ENCODE measurements around the gene DSCAML1.

Gene DSCAML1

DNA sequence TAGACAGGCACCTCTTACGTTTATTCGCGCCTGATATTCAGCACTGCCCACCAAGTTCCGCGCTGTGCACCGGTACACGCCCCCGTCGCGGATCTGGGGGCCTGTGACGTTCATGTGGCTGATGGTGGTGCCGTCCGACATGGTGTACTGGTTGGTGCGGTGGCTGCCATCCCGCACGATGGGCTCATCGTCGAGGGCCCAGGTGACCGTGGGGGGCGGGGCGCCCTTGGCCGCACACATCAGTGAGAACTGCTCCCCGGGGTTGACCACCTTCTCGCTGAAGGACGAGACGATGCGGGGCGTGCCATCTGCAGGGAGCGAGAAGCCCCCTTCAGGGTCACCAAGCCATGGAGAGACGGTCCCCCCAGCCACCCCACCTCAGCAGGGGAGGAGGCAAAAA, 278.6 kb downstream of the DSCAML1 start:
- no peak for DNase-seq (ENCODE audit: low spot score)

DNA sequence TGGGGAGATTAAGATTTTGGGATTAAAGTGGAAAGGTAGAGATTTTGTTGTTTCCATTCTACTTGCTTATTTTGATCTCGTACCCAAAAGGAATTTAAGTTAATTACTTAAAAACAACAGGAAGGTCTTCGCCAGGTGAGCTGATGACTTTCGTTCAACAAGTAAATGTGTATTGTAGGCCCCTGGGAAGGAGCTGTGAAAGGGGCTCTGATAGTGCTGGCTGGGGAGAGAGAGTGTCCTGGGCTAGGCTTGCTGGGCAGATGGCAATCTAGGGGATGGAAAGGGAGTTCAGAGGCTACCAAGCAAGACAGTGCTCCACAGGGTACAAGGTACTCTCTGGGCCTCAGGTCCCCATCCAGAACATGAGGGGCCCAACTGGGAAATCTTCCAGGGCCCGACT, 279.9 kb downstream of the DSCAML1 start:
- DNase-seq (ENCODE audit: low spot score) = no peak

DNA sequence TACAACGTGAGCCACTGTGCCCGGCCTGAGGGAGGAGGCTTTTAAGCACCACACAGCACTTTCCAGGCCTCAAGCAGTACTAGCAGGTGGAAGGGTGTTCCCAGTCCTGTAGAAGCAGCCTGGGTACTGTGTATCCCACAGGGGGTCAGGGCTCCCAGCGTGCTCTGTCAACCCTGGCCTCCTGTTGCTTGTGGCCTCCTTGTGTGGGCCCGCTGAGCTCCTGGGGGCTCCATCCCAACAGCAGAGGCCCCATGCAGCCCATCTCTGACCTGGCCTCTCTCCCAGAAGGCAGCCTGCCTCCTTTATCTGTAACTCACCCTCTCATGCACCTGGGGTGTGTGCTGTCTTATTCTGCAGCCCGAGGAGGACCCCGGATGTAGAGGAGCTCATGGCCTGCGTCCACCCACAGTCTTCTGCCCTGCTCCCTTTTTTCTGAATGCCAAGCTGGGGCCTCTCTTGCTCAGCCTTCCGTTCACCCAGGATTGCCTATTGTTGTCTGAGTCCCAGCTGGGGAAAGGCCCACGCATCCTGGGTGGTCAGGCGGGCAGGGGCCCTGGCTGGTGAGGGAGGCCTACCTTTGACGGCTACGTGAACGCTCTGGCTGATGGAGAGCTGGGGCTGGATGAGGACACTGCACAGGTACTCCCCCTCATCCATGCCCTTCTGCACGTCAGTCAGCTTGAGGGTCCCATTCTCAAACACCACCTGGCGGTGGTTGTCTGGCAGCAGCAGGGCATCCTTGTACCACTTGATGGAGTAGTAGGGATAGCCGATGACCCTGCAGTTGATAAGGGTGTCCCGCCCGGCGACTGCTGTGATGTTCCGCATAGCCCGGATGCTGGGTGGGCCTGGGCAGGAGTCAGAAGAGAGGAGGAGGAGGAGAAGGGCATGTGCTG, 280.9 kb downstream of the DSCAML1 start:
- no peak for DNase-seq (ENCODE audit: low spot score)

DNA sequence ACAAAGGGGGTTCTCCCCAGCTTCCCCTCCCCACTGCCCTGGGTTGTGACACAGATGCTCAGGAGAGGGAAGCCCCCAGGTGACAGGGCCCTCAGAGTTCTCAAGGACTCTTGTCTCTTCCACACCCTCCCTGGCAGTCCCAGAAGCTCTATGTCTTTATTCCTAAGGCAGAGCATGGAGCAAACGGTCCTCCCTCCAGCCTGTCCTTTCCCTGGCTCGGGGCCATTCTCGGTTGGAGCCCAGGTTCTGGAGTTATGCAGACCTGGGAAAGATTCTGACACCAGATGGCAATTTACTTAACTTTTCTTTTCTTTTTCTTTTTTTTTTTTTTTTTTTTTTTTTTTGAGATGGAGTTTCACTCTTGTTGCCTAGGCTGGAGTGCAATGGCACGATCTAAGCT, 282.8 kb downstream of the DSCAML1 start:
- no peak for DNase-seq (ENCODE audit: low spot score)

DNA sequence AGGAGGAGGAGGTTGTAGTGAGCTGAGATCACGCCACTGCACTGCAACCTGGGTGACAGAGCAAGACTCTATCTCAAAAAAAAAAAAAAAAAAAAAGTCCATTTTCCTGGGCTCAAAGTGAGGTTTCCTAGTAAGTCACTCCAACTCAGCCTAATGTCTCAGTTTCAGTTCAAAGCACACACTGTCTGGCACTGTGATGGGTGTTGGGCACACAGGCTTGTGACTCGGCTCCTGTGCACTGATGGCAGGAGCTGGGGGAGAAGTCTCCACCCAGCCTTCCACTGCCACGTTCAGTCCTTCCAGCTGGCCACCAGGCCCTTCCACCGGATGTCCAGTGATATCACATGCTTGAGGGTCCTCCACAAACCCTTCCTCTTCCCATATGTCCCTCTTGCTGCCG, 283.4 kb downstream of the DSCAML1 start:
- no peak for DNase-seq (ENCODE audit: low spot score)

DNA sequence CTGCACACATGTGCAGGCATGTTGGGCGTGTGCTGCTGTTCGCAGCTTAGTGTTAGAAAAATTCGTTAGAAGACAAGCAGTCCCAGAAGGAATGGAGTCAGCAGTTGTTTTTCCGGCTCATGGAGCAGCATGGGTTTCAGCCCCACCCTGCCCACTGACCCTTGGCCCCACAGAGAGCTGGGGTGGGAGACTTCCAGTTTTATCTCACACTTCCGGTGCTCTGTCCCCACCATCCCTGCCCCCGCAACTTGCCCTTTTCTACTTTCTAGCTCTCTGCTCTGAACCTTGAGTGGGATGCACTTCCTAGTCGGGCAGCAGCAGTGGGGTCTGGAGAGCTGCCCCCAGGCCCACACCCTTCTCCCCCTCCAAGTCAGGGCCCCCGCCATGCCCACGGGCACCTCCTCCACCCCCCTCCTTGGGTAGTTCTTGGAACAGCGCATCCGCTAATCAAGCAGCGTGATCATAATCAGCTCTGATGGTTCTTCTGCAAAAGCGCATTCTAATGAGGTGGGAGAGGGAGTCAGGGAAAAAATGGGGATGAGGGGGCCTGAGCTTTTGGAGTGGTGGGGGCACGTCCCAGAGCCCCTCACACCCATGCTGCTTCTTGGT, 285.0 kb downstream of the DSCAML1 start:
- DNase-seq (ENCODE audit: low spot score) = no peak

DNA sequence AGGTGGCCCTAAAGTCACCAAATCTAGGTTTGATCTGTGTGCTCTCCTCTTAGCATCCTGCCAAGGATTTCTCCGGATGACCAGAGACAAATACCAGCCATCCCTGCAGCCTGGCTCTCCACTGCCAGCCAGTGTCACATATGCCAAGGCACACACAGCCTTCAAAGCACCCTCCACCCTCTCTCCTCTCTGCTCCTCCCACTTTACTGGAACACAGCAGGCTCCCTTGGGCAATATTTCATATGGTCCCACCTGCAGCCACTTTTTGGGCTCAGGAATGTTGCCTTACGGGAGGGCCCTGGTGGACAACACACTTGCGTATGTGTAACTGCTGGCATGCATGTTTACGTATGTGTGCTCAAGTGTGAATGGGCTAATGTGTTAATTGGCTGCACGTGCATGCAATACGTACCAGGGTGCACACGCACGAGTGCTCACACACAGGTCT, 285.5 kb downstream of the DSCAML1 start:
- DNase-seq (ENCODE audit: low spot score) = no peak

DNA sequence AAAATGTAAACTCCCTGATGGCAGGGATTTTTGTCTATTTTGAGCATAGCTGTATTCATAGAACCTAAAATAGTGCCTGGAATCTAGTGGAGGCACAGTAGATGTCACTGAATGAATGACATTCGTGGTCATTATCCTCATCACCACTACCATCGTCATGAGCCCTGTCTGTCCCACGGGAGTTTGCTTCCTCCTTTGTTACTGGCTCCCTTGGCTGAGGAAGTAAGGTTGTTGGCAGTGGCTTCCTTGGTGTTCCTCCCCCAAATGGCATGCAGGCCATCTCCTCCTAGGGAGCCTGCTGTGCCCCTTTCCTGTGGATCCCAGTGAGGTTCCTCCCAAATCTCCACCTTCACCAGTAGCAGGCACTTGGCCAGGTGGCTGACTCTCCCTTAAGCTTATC, 286.4 kb downstream of the DSCAML1 start:
- DNase-seq (ENCODE audit: low spot score) = no peak

DNA sequence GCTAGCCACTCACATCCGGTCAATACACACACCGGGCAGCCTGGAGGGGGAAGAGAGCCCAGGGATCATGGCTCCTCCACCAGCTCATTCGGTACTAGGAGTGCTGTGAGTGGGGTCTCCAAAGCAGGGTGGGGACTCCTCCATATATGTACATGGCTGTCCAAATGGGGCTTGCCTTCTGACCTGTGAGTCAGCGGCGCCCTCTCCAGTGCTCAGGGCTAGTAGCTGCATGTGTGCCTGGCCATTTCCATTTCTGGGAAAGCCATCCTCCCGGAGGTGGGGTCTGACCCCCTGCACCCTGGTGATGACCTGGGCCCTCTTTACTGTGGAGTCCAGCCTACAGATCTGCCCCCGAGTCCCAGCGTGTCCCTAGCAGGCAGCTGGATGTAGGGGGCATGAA, 287.5 kb downstream of the DSCAML1 start:
- DNase-seq (ENCODE audit: low spot score) = no peak

DNA sequence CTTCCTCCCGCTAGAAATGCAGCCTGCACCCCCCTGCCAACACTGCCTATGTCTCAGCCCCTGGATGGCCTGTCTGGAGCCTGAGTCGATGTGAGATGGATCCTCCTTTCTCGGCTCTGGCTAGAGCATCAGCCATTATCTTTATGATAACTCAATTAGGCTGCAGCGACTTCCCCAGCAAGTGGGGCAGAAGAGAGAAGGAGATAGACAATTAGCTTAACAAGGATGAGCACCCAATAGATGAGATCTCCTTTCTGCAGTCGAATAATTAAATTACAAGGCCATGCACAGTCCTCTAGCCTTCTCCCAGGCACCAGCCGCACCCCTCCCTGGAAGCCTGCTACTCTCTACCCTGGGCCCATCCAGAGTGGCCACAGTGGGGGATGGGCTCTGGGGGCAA, 290.0 kb downstream of the DSCAML1 start:
- no peak for DNase-seq (ENCODE audit: low spot score)

DNA sequence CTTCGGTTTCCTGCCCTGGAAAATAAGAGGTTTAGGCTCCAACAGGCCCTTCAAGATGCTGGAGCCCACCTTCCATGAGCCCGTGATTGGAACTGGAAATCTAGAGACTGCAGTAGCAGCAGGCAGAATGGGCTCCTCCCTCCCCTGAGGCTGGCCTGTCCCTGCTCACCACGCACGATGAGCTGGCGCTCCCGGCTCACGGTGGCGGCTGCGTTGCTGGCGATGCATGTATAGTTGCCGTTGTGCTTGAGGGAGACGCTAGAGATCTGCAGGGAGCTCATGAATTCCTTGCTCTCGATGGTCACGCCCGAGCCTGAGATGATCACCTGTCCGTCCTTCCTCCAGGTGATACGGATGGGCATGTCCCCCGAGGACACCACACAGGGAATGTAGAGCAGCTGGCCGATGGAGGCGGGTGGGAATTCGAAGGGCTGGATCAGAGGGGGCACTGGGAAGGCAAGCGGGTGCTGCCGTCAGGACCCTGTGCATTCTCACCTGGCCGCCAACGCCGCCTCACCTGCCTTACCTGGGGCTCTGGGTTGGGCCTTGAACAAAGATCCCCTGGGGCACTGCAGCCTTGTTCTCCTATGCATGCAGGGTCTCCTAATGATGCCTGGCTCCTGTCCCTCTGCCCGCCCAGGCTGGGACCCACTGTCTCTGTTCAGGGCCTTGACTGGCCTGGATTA, 291.6 kb downstream of the DSCAML1 start:
- no peak for DNase-seq (ENCODE audit: low spot score)

DNA sequence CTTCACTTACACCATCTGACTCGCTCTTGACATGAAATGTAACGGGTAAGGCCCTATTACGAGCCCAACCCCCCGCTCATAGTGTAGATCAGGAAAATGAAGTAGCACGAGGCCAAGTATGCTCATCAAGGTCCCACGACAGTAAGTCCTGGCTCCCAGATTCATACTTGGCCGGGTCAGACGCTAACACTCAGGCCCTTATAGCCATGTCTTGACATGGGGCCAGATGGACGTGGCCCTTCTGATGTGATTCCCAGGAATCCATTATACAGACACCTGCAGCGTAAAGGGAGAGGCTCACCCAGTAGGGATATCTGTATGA, 294.3 kb downstream of the DSCAML1 start:
- no peak for DNase-seq (ENCODE audit: low spot score)

DNA sequence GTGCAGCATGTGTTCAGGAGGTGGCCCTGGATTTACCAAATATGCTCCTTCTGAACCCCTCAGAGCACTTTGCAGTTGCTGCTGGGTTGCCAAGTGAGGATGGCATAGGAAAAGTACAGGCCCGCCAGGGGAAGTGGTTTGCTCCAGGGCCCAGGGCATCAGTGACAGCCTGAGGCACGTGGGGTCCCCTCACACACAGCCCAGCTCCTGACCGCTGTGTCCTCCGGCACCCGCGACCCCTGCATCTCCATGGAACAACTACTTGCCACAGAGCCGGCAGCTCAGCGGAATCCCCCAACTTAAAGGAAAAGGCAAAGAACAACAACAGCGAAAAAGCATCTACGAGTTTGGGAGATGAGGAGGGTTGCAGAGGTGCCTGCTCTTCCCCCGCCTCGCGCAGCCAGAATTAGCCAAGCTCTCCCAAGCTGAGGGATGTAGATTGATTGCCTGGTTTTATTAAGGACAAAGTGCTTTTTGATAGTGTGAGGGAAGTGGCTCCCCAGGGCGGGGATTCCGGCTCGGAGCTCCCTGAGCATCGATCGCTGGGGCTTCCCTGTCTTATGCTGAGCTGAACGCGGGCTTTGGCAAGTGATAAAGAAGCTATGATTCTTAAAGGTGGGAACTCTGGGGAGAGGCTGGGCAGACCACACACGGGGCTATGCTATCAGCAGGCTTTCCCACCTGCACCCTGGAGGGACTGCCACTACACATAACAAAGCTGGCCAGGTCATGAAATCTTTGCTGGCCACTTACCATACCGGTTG, 294.8 kb downstream of the DSCAML1 start:
- DNase-seq (ENCODE audit: low spot score) = no peak

DNA sequence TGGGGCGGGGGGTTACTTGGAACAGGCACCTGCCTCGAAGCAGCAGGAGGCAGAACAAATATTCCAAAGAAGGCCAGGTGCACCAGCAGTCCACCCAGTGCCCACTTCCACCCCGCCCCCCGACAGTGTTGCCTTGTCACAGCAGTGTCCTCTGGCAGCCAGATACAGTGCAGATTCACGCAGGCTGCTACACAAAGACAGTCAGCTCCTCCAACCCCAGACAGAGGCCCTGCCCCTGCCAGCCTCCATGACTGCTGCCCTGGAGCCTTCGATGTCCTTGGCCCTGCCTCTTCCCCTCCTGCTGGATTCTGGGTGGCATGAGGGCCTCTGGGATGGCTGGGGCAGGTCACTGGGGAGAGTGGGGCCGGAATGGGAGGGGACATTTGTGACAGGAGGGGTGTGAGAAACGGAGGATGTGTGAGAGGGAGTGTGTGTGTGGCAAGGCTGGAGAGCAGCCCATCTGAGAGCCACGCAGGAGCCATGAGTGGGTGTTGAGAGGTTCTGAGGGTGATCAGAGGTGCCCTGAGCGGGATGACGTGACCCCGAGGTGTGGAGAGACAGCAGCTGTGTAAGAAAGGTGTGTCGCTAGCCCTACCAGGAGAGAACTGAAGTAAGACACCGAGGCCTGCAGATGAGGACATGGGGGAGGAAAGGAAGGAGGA, 295.6 kb downstream of the DSCAML1 start:
- no peak for DNase-seq (ENCODE audit: low spot score)

DNA sequence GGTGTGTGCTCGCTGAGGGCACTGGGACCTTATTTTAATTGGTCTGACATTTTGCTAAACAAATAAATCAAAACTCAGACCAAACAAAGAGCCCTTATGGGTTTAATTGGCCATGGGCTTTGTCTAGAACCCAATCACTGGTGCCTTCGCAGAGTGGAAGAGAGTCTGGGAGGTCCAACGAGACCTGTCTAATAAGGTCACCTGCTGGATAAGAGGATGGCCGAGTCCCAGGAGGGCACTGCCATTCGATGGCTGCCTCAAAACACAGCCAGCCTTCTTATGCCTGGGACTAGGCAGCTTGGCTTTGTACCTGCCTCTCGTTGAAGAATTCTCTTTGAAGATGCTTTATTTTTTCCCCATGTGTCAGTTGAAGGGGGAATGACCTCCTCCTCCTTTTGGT, 298.2 kb downstream of the DSCAML1 start:
- DNase-seq (ENCODE audit: low spot score) = no peak

DNA sequence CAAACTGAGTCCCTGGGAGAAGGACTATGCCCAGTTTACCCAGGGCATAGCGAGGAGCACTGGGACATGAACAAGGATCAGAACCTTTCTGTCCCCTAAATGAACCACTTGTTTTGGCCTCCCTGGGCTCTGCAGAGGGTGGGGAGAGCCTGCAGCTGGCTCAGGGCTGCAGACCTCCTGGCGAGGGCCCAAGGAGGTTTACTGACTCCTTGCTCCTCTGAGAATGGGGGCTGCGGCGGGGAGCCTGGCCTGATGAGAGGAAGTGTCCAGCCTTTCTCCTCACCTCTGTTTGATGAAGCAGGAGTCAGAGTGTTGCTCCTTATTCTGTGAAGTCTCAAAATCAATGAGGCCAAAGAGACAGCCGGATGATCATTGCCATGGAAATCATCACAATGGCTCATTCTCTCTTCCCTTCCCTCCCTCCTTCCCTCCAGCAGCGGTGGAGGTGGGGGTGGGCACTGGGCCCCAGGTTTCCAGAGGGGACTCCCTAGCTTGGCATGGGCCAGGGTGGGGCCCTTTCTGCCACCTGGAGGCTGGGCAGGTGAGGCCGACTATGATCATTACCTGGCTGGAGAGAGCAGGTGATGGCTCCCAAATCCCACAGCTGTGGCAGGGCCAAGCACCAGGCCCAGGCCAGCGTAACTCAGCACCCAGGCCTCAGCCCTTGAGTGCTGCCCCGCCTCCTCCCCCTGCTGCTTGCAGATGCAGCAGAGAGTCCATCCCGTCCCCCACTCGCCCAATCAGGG, 299.6 kb downstream of the DSCAML1 start:
- DNase-seq (ENCODE audit: low spot score) = no peak

DNA sequence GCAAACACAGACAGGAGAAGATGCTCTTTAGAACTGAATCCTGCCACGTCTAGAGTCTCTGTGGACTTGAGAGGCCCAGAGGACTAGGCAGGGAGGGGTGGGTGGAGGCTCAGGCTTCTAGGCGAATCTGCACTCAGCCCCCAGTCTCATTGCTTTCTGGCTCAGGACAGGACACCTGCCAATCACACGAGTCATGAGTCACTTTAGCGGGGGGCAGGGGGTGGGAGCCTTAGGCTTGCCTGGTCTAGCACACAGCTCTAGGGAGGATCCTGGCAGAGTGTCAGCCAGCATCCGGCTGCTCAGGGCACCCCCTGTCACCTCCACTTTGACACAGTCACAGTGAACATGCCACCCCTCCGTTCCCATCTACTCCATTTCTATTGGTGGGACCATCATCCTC, 301.7 kb downstream of the DSCAML1 start:
- DNase-seq (ENCODE audit: low spot score) = no peak

DNA sequence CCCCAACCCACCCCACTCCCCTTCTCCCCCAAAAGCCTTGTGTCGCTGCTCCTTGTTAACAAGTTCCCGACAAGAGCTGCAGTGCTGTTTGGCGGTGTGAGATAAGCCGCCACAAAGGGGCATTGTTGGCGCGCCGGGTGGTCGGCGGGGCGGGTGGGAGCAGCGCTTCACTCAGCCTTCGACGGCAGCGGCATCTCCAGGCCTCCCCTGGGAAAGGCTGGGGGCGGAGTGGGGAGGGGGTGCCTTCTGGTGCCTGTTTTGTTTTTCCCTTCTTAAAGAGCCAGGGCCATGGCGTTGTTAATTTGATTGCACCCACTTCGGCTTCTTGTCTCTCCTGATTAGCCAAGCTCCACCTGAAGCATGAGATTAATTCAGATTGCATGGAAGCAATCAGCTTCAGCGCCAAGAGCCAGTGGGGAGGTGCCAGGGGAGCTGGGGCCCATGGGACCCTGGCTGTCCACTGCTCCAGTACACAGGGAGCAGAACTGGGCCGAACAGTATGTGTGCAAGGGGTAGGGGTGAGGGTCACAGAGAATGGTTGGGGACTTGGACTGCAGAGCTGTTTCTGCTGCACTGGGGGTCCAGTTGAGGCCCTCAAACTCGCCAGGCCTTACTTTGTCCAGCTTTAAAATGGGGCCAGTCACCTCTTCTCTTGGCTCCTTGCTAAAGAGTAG, 304.3 kb downstream of the DSCAML1 start:
- DNase-seq (ENCODE audit: low spot score) = no peak

DNA sequence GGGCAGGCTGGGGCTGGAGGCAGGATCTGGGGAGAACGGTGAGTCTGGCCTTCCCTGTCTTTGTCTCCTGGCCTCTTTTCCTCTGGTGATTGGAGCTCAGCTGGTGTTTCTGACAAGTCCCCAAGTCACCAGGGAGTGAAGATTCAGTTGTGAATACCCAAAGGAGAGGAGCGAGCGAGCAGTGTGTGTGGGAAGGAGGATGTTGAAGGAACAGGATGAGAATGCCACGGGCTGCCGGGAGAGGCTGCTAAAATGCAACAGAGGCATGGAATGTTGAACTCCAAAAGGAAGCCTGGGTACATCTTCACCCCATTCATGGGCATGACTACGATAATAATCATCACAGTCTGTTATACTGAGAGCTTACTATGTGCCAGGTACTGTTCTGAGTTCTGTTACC, 306.1 kb downstream of the DSCAML1 start:
- no peak for DNase-seq (ENCODE audit: low spot score)

DNA sequence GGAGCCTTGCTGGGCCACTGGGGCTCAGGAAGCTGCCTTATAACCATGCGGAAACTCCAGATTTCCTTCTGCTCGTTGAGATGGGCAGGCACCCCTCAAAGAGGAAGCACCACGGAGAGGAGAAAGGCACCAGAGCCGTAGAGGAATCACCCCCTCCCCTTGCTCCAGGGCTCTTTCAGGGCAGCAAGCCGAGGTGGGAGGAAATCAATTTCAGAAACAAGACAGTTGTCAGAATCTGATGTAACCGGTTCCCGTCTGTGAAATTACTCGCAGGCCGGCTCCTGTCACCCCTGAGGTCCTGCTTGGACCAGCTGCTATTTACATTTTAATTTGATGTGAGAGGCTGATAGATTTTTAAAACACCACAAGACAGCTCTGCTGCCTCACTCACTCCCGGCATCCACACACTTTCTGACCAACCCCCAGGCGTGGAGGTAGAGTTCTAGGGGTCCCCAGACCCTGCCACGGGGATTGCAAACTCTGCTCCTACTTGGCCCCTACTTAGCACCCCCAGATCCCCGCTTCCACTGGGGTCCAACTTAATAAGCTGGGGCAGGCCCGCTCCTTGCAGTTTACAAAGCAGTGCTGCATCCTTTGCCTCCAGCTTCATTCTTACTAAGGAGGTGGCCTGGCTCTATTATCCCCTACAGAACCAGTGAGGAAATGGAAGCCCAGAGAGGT, 306.9 kb downstream of the DSCAML1 start:
- DNase-seq (ENCODE audit: low spot score) = no peak
